ENCODE measurements around the gene SRRT.

SRRT gene

GRCh38 chr7:100856871-100857282 lies 18.0 kb upstream of the SRRT start:
- DNase-seq = no peak

DNA sequence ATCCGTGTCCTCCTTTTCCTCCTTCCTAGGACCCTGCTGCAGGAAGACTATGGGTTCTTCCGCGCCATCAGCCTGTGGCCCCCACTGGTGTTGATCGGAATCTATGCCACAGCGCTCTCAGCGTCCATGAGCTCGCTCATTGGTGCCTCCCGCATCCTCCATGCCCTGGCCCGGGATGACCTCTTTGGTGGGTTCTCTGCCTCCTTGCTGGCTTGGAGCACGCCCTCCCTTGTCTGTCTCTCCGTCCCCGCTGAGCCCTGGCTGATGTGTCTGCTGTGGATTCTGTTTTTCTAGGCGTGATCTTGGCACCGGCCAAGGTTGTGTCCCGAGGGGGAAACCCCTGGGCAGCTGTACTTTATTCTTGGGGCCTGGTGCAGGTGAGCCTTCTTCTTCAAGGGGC lies 15.0 kb upstream of the SRRT start:
- DNase-seq = no peak

DNA sequence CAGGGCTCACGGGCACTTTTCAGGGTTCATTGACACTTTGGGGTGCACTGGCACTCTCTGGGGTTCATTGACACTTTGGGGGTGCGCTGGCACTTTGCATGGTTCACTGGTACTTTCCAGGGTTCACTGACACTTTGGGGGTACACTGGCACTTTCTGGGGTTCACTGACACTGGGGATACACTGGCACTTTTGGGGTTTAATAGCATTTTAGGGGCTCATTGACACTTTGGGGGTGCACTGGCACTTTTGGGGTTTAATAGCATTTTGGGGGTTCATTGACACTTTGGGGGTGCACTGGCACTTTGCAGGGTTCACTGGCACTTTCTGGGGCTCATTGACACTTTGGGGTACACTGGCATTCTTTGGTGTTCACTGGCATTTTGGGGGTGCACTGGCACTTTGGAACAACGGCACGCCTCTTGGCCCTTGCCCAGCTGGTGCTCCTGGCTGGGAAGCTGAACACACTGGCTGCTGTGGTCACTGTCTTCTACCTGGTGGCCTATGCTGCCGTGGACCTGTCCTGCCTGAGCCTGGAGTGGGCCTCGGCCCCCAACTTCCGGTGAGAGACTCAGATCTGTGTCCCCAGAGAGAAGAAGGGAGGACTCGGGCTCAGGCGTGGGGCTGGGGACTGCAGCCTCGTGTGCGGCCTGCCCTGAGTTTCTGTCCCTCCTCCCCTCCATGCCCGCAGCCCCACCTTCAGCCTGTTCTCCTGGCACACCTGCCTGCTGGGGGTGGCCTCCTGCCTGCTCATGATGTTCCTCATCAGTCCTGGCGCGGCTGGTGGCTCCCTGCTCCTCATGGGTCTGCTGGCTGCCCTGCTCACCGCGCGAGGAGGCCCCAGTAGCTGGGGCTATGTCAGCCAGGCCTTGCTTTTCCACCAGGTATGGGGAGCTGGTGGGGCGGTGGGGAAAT lies 13.9 kb upstream of the SRRT start:
- DNase-seq = no peak

- DNase-seq = no peak
Observed at GRCh38 chr7:100861616-100861985, 13.3 kb upstream of the SRRT start.

- no peak for DNase-seq
Observed at GRCh38 chr7:100863406-100863950, 11.4 kb upstream of the SRRT start.

GRCh38 chr7:100864263-100864845 lies 10.5 kb upstream of the SRRT start:
- no peak for DNase-seq

DNA sequence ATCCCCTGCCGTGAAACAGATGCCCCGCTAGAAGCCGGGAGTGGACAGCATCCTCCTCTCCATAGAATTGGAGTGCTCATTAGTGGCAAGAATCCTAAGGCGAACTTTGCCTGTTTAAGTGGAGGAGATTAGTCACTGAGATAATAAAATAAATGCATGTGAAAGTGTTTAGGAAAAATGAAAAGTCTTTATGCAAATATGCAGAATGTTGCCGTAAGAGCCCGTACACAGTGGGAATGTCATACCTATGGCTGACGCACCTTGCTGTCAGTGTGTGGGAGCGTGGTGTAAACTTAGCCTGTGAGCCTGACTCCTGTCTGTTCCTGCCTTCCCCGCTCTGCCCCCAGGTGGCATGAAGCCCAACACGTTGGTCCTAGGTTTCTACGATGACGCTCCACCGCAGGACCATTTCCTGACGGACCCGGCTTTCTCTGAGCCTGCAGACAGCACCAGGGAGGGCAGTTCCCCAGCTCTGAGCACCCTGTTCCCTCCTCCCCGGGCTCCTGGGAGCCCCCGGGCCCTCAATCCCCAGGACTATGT lies 9.5 kb upstream of the SRRT start:
- DNase-seq = no peak

GRCh38 chr7:100865938-100866728 lies 8.8 kb upstream of the SRRT start:
- no peak for DNase-seq

DNA sequence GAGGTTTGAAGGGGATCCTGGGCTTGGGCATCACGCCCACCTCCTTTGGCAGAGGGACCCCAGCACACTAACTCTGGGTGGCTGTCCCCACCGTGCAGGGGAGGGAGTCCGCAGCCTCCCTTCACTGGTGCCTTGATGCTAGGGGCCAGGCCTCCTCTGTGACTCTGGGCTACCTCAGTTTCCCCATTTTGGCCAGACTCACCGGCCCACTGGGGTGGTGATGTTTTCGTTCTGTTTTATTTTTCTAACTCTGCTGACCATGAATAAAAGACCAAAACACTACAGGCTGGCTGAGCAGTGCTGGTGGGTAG lies 8.2 kb upstream of the SRRT start:
- no peak for DNase-seq

DNA sequence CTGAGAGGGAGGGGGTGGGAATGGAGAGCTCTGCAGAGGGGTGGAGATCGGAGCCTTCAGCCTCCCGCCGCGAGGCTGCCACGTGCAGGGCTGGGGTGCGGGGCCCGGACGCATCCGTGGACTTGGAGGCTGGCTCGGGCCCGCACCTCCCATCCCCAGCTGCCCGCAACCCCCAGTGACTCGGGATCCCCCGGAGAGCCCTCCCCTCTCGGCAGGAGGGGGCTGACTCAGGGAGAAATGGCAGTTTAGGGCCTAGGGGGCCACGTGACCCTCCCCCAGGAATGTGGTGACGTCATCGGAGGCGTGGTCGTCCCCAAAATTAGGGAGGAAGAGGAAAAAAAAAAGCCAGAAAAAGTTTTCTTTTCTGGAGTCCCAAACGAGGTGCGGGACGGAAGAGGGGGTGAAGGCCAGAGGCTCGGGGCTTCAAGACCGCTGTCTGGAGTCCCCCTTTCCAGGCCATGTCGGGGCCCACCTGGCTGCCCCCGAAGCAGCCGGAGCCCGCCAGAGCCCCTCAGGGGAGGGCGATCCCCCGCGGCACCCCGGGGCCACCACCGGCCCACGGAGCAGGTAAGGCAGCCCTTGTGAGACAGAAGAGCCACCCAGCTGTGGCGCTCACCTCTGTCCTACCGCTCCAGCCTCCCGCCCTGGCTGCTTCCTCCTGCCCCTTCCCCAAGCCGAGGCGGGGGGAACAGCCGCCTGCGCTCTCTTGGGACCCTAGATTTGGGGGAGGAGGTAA lies 7.7 kb upstream of the SRRT start, which contains the start of gene TRIP6:
Gene TRIP6 (plus strand): TSS at position 348 of the 736 bp plus-strand sequence. CDS start 111 bp downstream, at position 459.
- DNase-seq = no peak

GRCh38 chr7:100867776-100868485 lies 7.0 kb upstream of the SRRT start:
- no peak for DNase-seq

GRCh38 chr7:100873599-100874299 lies 1.2 kb upstream of the SRRT start:
- no peak for DNase-seq

- no peak for DNase-seq
Observed at GRCh38 chr7:100874300-100874576, 665 bp upstream of the SRRT start.

GRCh38 chr7:100875356-100875751 lies 451 bp downstream of the SRRT start:
- DNase-seq = no peak

DNA sequence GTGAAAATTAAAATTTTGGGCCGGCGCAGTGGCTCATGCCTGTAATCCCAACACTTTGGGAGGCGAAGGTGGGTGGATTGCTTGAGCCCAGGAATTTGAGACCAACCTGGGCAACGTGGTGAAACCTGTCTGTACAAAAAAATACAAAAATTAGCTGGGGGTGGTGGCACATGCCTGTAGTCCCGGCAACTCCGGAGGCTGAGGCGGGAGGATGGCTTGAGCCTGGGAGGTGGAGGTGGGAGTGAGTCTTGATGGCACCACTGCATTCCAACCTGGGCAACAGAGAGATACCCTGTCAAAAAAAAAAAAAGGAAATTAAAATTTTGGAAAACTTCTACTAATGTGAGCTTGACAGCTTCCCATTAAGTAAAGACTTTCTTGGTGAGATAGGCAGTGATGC lies 3.1 kb downstream of the SRRT start:
- no peak for DNase-seq

GRCh38 chr7:100878685-100879084 lies 3.8 kb downstream of the SRRT start:
- no peak for DNase-seq

DNA sequence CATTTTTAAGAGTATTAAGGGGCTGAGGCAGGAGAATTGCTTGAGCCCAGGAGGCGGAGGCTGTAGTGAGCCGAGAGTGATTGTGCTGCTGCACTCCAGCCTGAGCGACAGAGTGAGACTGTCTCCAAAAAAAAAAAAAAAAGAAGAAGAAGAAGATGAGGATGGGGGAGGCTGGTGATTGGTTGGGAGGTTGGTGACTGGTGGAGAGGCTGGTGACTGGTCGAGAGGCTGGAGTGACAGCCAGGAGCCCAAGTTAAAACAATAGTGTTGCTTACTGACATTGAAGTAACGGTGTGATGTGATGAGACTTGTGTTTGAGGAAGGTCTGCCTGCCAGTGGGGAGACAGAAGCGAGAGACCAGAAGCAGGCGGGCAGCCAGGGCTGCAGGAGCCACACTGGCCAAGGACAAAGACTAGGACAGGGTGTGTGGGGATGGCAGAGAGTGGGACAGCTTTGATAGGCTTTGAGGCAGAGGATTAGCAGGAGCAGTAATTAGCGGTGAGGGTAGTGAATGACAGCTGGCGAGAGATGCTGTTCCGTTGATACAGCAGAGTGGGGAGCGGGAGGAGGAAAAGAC lies 4.9 kb downstream of the SRRT start:
- DNase-seq = no peak

DNA sequence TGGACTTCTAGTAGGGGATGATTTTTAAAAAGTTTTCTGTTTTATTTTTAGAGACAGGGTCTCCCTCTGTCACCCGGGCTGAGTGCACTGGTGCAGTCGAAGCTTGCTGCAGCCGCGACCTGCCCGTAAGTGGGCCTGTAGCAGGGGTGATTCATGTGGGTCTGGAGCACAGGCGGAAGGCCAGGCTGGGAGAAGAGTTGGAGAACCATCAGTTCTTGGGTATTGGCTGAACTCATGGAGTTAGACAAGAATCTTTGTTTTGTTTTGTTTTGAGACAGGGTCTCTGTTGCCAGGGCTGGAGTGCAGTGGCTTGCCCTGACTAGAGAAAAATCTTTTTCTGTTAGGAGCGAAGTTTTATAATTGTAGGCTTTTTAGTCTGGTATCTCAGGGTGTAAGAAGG lies 5.7 kb downstream of the SRRT start:
- DNase-seq = no peak

DNA sequence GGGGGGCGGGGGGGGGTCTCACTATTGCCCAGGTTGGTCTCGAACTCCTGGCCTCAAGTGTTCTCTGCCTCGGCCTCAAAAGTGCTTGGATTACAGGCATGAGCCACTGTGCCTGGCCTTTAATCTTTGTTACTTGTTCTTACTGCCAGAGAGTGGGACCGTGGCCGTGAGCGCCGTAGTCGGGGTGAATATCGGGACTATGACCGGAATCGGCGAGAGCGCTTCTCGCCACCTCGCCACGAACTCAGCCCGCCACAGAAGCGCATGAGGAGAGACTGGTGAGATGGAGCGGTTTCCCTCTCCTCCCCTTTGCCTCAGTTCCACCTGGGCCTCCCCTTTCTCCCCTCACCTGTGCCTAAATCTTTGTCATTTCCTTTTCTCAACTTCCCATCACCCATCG lies 6.2 kb downstream of the SRRT start:
- DNase-seq = no peak

GRCh38 chr7:100882201-100882600 lies 7.3 kb downstream of the SRRT start:
- no peak for DNase-seq
